ENCODE results near the gene STK26.
"Not testable (repeated sequence)": the region's sequence is repeated elsewhere in the genome, so short reads cannot be mapped to it uniquely, and the experiment has no call there.

The STK26 gene

GRCh38 chrX:132037479-132037993 is 14.4 kb downstream of the STK26 start:
- no peak for DNase-seq (ENCODE audit: low read depth)

- no peak for DNase-seq (ENCODE audit: low read depth)
Measured at GRCh38 chrX:132040066-132040465, 17.0 kb downstream of the STK26 start.

- DNase-seq (ENCODE audit: low read depth) = no peak
Measured at GRCh38 chrX:132041015-132041414, 17.9 kb downstream of the STK26 start.

GRCh38 chrX:132043977-132044376 is 20.9 kb downstream of the STK26 start:
- no peak for DNase-seq (ENCODE audit: low read depth)

GRCh38 chrX:132044953-132045352 is 21.9 kb downstream of the STK26 start:
- no peak for DNase-seq (ENCODE audit: low read depth)

- no peak for DNase-seq (ENCODE audit: low read depth)
Measured at GRCh38 chrX:132045456-132045855, 22.4 kb downstream of the STK26 start.

GRCh38 chrX:132046533-132046932 is 23.4 kb downstream of the STK26 start:
- DNase-seq (ENCODE audit: low read depth) = no peak

GRCh38 chrX:132051778-132052177 is 28.7 kb downstream of the STK26 start:
- DNase-seq (ENCODE audit: low read depth) = not testable (repeated sequence)

GRCh38 chrX:132058050-132058449 is 34.9 kb downstream of the STK26 start:
- DNase-seq (ENCODE audit: low read depth) = no peak

GRCh38 chrX:132058975-132059374 is 35.9 kb downstream of the STK26 start:
- no peak for DNase-seq (ENCODE audit: low read depth)

GRCh38 chrX:132059973-132060540 is 37.0 kb downstream of the STK26 start:
- DNase-seq (ENCODE audit: low read depth) = no peak

- no peak for DNase-seq (ENCODE audit: low read depth)
Measured at GRCh38 chrX:132063334-132063733, 40.2 kb downstream of the STK26 start.

- no peak for DNase-seq (ENCODE audit: low read depth)
Measured at GRCh38 chrX:132063862-132064261, 40.8 kb downstream of the STK26 start.

GRCh38 chrX:132068405-132068804 is 45.3 kb downstream of the STK26 start:
- no peak for DNase-seq (ENCODE audit: low read depth)

- DNase-seq (ENCODE audit: low read depth) = no peak
Measured at GRCh38 chrX:132071254-132071653, 48.2 kb downstream of the STK26 start.

- DNase-seq (ENCODE audit: low read depth) = no peak
Measured at GRCh38 chrX:132077414-132077813, 54.3 kb downstream of the STK26 start.

- DNase-seq (ENCODE audit: low read depth) = no peak
Measured at GRCh38 chrX:132077912-132078311, 54.8 kb downstream of the STK26 start.

- DNase-seq (ENCODE audit: low read depth) = no peak
Measured at GRCh38 chrX:132085786-132086185, 62.7 kb downstream of the STK26 start.

- no peak for DNase-seq (ENCODE audit: low read depth)
Measured at GRCh38 chrX:132086672-132087071, 63.6 kb downstream of the STK26 start.

- DNase-seq (ENCODE audit: low read depth) = no peak
Measured at GRCh38 chrX:132088864-132089263, 65.8 kb downstream of the STK26 start.

- no peak for DNase-seq (ENCODE audit: low read depth)
Measured at GRCh38 chrX:132090403-132091159, 67.5 kb downstream of the STK26 start.

GRCh38 chrX:132092439-132093065 is 69.5 kb downstream of the STK26 start:
- peak; percentile 18 for DNase-seq (ENCODE audit: low read depth)

- DNase-seq (ENCODE audit: low read depth) = no peak
Measured at GRCh38 chrX:132093239-132093860, 70.2 kb downstream of the STK26 start.
